ENCODE results near the gene AURKAIP1. TPM values are rescaled to one million over a fixed set of nuclear protein-coding genes. Genes with fewer than 3 reads are reported as not detected.

Gene AURKAIP1
- polyA plus RNA-seq, 1 of the 3 experiments (the other 2 are of a cell fraction) = 214 TPM

GRCh38 chr1:1336931-1337792 is 37.8 kb downstream of the AURKAIP1 start:
- H3F3A ChIP-seq (replicated peaks; ENCODE audit: insufficient read depth) = no peaks in the 10 kb centered on the region
- H2AFZ ChIP-seq (ENCODE audit: low read depth) = no peak overlapping the region
- H3K36me3 ChIP-seq (replicated peaks in 1 of 2; ENCODE audit: control insufficient read depth in 1 of 2, insufficient read depth in 2 of 2, low read length in 1 of 2) = peaks cover 0 to 20% of the 10 kb centered on the region in 2 experiments
- TF ChIP-seq POLR2AphosphoS5 (IDR thresholded peaks at IDR 0.05; ENCODE audit: low read depth, low read length) = no peak
- TF ChIP-seq CHD2 (IDR thresholded peaks at IDR 0.05; ENCODE audit: low read length, partially characterized antibody) = no peak
- TF ChIP-seq, protein P1, sequence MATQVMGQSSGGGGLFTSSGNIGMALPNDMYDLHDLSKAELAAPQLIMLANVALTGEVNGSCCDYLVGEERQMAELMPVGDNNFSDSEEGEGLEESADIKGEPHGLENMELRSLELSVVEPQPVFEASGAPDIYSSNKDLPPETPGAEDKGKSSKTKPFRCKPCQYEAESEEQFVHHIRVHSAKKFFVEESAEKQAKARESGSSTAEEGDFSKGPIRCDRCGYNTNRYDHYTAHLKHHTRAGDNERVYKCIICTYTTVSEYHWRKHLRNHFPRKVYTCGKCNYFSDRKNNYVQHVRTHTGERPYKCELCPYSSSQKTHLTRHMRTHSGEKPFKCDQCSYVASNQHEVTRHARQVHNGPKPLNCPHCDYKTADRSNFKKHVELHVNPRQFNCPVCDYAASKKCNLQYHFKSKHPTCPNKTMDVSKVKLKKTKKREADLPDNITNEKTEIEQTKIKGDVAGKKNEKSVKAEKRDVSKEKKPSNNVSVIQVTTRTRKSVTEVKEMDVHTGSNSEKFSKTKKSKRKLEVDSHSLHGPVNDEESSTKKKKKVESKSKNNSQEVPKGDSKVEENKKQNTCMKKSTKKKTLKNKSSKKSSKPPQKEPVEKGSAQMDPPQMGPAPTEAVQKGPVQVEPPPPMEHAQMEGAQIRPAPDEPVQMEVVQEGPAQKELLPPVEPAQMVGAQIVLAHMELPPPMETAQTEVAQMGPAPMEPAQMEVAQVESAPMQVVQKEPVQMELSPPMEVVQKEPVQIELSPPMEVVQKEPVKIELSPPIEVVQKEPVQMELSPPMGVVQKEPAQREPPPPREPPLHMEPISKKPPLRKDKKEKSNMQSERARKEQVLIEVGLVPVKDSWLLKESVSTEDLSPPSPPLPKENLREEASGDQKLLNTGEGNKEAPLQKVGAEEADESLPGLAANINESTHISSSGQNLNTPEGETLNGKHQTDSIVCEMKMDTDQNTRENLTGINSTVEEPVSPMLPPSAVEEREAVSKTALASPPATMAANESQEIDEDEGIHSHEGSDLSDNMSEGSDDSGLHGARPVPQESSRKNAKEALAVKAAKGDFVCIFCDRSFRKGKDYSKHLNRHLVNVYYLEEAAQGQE (IDR thresholded peaks at IDR 0.05; ENCODE audit: low read depth, low read length) = no peak
- TF ChIP-seq RAD21 (IDR thresholded peaks at IDR 0.05; ENCODE audit: low read length) = no peak
- TF ChIP-seq SMC3 (IDR thresholded peaks at IDR 0.05; ENCODE audit: low read depth, low read length) = no peak
- TF ChIP-seq RXRA (IDR thresholded peaks at IDR 0.05; ENCODE audit: borderline replicate concordance, low read depth) = no peak
- TF ChIP-seq TEAD4 (IDR thresholded peaks at IDR 0.05; ENCODE audit: borderline replicate concordance, insufficient read depth) = no peak
- no peak for TF ChIP-seq MEF2A (IDR thresholded peaks at IDR 0.05; ENCODE audit: borderline replicate concordance, low read depth)
- TF ChIP-seq, protein P2, sequence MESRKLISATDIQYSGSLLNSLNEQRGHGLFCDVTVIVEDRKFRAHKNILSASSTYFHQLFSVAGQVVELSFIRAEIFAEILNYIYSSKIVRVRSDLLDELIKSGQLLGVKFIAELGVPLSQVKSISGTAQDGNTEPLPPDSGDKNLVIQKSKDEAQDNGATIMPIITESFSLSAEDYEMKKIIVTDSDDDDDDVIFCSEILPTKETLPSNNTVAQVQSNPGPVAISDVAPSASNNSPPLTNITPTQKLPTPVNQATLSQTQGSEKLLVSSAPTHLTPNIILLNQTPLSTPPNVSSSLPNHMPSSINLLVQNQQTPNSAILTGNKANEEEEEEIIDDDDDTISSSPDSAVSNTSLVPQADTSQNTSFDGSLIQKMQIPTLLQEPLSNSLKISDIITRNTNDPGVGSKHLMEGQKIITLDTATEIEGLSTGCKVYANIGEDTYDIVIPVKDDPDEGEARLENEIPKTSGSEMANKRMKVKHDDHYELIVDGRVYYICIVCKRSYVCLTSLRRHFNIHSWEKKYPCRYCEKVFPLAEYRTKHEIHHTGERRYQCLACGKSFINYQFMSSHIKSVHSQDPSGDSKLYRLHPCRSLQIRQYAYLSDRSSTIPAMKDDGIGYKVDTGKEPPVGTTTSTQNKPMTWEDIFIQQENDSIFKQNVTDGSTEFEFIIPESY (IDR thresholded peaks at IDR 0.05; ENCODE audit: borderline replicate concordance, low read depth) = no peak
- TF ChIP-seq USF2 (IDR thresholded peaks at IDR 0.05; ENCODE audit: borderline replicate concordance, low read depth, low read length) = no peak
- no peak for TF ChIP-seq EZH2phosphoT487 (IDR thresholded peaks at IDR 0.05; ENCODE audit: borderline replicate concordance, low read depth)
- TF ChIP-seq FOXJ3 (CRISPR knock-in tag; IDR thresholded peaks at IDR 0.05) = no peak
- no peak for TF ChIP-seq ELF1 (IDR thresholded peaks at IDR 0.05)
- TF ChIP-seq, protein P3, sequence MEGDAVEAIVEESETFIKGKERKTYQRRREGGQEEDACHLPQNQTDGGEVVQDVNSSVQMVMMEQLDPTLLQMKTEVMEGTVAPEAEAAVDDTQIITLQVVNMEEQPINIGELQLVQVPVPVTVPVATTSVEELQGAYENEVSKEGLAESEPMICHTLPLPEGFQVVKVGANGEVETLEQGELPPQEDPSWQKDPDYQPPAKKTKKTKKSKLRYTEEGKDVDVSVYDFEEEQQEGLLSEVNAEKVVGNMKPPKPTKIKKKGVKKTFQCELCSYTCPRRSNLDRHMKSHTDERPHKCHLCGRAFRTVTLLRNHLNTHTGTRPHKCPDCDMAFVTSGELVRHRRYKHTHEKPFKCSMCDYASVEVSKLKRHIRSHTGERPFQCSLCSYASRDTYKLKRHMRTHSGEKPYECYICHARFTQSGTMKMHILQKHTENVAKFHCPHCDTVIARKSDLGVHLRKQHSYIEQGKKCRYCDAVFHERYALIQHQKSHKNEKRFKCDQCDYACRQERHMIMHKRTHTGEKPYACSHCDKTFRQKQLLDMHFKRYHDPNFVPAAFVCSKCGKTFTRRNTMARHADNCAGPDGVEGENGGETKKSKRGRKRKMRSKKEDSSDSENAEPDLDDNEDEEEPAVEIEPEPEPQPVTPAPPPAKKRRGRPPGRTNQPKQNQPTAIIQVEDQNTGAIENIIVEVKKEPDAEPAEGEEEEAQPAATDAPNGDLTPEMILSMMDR (IDR thresholded peaks at IDR 0.05) = no peak
- no peak for TF ChIP-seq NRF1 (IDR thresholded peaks at IDR 0.05; ENCODE audit: low read depth, low read length)
- no peak for TF ChIP-seq SIN3A (IDR thresholded peaks at IDR 0.05; ENCODE audit: borderline replicate concordance, low read depth, low read length)
- H3K9me3 ChIP-seq = no peaks in the 10 kb centered on the region
- no peak for DNase-seq
- CTCF ChIA-PET = interaction anchor here (1.9 to 3.6 kb wide), 2 partner anchors 7 to 11 kb away, joined by 8 to 16 read pairs; no protein-coding TSS in a partner anchor
- H3K27me3 ChIP-seq (ENCODE audit: insufficient read depth) = no peaks in the 10 kb centered on the region
- no peak overlapping the region for H3K9ac ChIP-seq
- H3K4me1 ChIP-seq (ENCODE audit: control insufficient read depth in 1 of 2, insufficient read depth in 2 of 2, low read depth in 1 of 2, low read length in 1 of 2) = no peaks in the 10 kb centered on the region; a peak in 1 of 4 replicates
- H3K27ac ChIP-seq (ENCODE audit: low read depth in 2 of 2, low read length in 1 of 2) = no peak overlapping the region
- POLR2A ChIA-PET = no interaction called here
- no peaks in the 10 kb centered on the region for H3K9me2 ChIP-seq
- no peak overlapping the region for H3K4me2 ChIP-seq
- peaks cover 5% of the 10 kb centered on the region; the same call in 1 of the 2 replicates for H4K20me1 ChIP-seq (ENCODE audit: insufficient read depth)
- H3K4me3 ChIP-seq (ENCODE audit: low read depth in 2 of 2, low read length in 1 of 2) = no peak overlapping the region
- 97% methylated on average over 14 of the region's 32 CpGs for WGBS (ENCODE audit: low lambda C conversion rate)
- H3K79me2 ChIP-seq (ENCODE audit: insufficient read depth) = no peaks in the 10 kb centered on the region
